Stomach (tissue), 9 donors: Measurements from ENCODE around the gene NPAT. TPM values are rescaled to one million over a fixed set of nuclear protein-coding genes. Genes with fewer than 3 reads are reported as not detected.

Source experiments
- DNase-seq, 2 donors: peaks; one replicate each; pipeline versions ENCODE4 v3.0.0 to v3.0.0-alpha.2; 2013 to 2019
- H3K27ac ChIP-seq, 5 donors: fragments of 200-600 bp in 4 of 5; sonication (generic) in 4 of 5; one replicate each; pipeline ENCODE4 v1.5.1; 2013 to 2019; ENCODE audit warnings: mild to moderate bottlenecking in 1 of 5, moderate library complexity in 1 of 5
- H3K27me3 ChIP-seq, 3 donors: fragments of 200-600 bp; sonication (generic); one replicate each; pipeline ENCODE4 v1.5.1; 2017 to 2019; ENCODE audit warnings: mixed run types in 1 of 3
- H3K36me3 ChIP-seq, 4 donors: fragments of 200-600 bp; sonication (generic); 1 replicate in 3 of 4; 2 replicates in 1 of 4; pipeline ENCODE4 v1.5.1; 2016 to 2019
- H3K4me1 ChIP-seq, 4 donors: fragments of 200-600 bp; sonication (generic); one replicate each; pipeline ENCODE4 v1.5.1; 2016 to 2019
- H3K4me3 ChIP-seq, 4 donors: fragments of 200-600 bp; sonication (generic) in 3 of 4; one replicate each; pipeline ENCODE4 v1.5.1; 2016 to 2019; ENCODE audit warnings: mild to moderate bottlenecking in 1 of 4
- H3K9me3 ChIP-seq, 4 donors: fragments of 200-600 bp; sonication (generic); one replicate each; pipeline ENCODE4 v1.5.1; 2016 to 2019
- EP300 ChIP-seq: sonication (generic); formaldehyde crosslinking; IDR thresholded peaks from one replicate; pipeline ENCODE4 v1.6.1; 2017; ENCODE audit warnings: antibody characterized with exemption
- POLR2A ChIP-seq, 4 donors: fragments of 450-650 bp; IDR thresholded peaks; one replicate each; pipeline ENCODE4 v1.6.1; 2016; ENCODE audit warnings: antibody characterized with exemption in 4 of 4, control low read depth in 2 of 4, mild to moderate bottlenecking in 1 of 4, moderate library complexity in 1 of 4
- POLR2AphosphoS5 ChIP-seq, 3 donors: sonication (generic); formaldehyde crosslinking; IDR thresholded peaks; one replicate each; pipeline ENCODE4 v1.6.1; 2016; ENCODE audit warnings: antibody characterized with exemption in 3 of 3
- WGBS, 5 donors: extraction: QIAGEN DNeasy Blood & Tissue Kit in 3 of 5; methylation state at CpG; one replicate each; pipeline versions ENCODE4 v1.1.5 to v1.1.7; 2013 to 2018; 5-methylcytosine and 5-hydroxymethylcytosine counted together
- intact Hi-C: fragments of 100-400 bp; cut with DNase I; formaldehyde crosslinking; loops from one replicate; pipeline ENCODE4 v1.15.1; 2023; ENCODE audit warnings: low total_unique reads
- polyA plus RNA-seq, 3 donors: library from polyadenylated mRNA; stranded (reverse); fragments of 200-250 nt; gene quantifications; one replicate each; pipeline ENCODE4 v1.2.3, GENCODE V29; 2013
- total RNA-seq, 5 donors: library from RNA; depleted of rRNA; stranded (reverse); fragments of >200 nt; gene quantifications; one replicate each; pipeline versions ENCODE4 v1.1.0 to v1.2.3, GENCODE V29; 2014 to 2016
- TF ChIP-seq, protein P1 (sequence below), 7 experiments: fragments of 450-650 bp in 4 of 7; fragments of 200-600 bp in 3 of 7; sonication (generic) in 3 of 7; IDR thresholded peaks; one replicate each; pipeline ENCODE4 v1.5.1; 2016 to 2019; ENCODE audit warnings: antibody characterized with exemption in 7 of 7, control low read depth in 2 of 7, mild to moderate bottlenecking in 1 of 7
- donor health status: healthy with polysubstance abuse.
- donor health status: Bipolar disorder and iron deficiency.
- donor health status: healthy.

Gene NPAT
- total and polyA plus RNA-seq, 8 donors = 2.1 to 36.6 (median 9.3) TPM

DNA sequence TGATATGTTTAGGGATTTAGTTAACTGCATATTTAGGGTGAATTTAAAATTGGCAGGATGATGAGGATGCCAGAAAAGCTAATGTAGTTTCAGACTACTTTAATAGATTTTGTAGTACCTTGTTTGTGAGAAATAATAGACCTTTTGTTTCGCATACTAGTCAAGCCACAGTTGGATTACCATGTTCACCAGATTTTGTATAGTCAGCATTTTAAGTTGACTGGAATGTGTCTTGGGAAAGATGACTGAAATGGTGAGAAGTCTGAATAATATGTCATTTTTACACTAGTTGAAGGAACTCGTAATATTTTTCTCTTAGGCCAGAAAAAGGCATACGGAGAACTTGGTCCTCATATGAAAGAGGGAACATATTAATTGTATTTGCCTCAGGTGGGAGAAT lies 23.9 kb upstream of the NPAT start:
- Histone ChIP-seq H3K4me3 (no peak overlapping the region), H3K27me3 (no peaks in the 10 kb centered on the region), H3K27ac (no peak overlapping the region), H3K9me3 (no peaks in the 10 kb centered on the region), H3K36me3 (peaks cover 0 to 87% (median 64%) of the 10 kb centered on the region in 4 donors), H3K4me1 (no peaks in the 10 kb centered on the region)
- TF ChIP-seq EP300 (no peak), POLR2A (IDR thresholded peaks at IDR 0.05) (no peak), POLR2AphosphoS5 (IDR thresholded peaks at IDR 0.05) (no peak)
- TF ChIP-seq, protein P1, sequence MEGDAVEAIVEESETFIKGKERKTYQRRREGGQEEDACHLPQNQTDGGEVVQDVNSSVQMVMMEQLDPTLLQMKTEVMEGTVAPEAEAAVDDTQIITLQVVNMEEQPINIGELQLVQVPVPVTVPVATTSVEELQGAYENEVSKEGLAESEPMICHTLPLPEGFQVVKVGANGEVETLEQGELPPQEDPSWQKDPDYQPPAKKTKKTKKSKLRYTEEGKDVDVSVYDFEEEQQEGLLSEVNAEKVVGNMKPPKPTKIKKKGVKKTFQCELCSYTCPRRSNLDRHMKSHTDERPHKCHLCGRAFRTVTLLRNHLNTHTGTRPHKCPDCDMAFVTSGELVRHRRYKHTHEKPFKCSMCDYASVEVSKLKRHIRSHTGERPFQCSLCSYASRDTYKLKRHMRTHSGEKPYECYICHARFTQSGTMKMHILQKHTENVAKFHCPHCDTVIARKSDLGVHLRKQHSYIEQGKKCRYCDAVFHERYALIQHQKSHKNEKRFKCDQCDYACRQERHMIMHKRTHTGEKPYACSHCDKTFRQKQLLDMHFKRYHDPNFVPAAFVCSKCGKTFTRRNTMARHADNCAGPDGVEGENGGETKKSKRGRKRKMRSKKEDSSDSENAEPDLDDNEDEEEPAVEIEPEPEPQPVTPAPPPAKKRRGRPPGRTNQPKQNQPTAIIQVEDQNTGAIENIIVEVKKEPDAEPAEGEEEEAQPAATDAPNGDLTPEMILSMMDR (IDR thresholded peaks at IDR 0.05) = no peak
- intact Hi-C loops = no loop called here
- 65 to 95% (median 77%) methylated on average over 3 of the region's 3 CpGs for WGBS, 5 donors
- no peak for DNase-seq

DNA sequence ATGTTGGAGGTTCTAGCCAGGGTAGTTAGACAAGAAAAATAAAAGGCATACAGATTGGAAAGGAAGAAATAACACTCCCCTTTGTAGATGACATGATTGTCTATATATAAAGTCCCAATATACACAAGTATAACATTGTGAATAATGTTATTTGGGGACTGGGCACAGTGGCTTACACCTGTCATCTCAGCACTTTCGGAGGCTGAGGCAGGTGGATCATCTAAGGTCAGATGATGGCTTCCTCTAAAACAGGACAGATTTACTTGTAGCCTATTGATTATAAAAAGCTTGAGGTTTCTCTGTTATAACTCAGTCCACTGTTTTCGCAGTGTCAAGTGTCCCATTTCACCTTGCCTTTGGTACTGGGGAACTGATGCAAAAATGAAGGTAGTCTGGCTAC lies 20.0 kb upstream of the NPAT start:
- Histone ChIP-seq H3K27ac (no peak overlapping the region), H3K4me1 (no peaks in the 10 kb centered on the region), H3K9me3 (no peaks in the 10 kb centered on the region), H3K36me3 (peaks cover 0 to 74% (median 51%) of the 10 kb centered on the region in 4 donors), H3K4me3 (no peak overlapping the region), H3K27me3 (no peaks in the 10 kb centered on the region)
- TF ChIP-seq, protein P1 (IDR thresholded peaks at IDR 0.05) = no peak
- TF ChIP-seq EP300 (no peak), POLR2A (IDR thresholded peaks at IDR 0.05) (no peak), POLR2AphosphoS5 (IDR thresholded peaks at IDR 0.05) (no peak)
- intact Hi-C loops = no loop called here
- DNase-seq = no peak
- 95 to 98% (median 96%) methylated on average over 2 of the region's 2 CpGs for WGBS, 5 donors

DNA sequence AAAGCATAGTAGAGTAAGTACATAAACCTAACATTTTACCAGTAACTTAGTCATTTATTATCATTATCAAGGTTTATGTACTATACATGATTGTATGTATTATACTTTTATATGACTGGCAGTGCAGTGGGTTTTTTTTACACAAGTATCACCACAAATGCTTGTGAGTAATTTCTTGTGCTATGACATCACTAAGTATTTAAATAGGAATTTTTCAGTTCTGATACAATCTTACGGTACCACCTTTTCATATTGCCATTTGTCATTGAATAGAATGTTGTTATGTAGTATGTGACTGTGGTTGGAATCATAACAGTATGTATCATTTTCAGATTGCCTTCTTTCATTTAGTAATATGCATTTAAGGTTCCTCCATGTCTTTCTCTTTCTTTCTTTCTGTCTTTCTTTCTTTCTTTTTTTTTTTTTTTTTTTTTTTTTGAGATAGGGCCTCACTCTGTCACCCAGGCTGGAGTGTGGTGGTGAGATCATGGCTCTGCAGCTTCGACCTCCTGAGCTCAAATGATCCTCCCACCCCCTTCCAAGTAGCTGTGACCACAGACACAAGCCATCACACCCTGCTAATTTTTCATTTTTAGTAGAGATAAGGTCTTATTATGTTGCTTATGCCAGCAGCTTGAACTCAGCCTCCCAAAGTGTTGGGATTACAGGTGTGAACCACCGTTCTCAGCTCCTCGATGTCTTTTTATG lies 19.0 kb upstream of the NPAT start:
- H3K4me1 ChIP-seq = no peaks in the 10 kb centered on the region
- peaks cover 3 to 74% (median 52%) of the 10 kb centered on the region in 4 donors for H3K36me3 ChIP-seq
- intact Hi-C loops = no loop called here
- no peaks in the 10 kb centered on the region for H3K27me3 ChIP-seq
- H3K27ac ChIP-seq = no peak overlapping the region
- TF ChIP-seq POLR2A (IDR thresholded peaks at IDR 0.05) = no peak
- TF ChIP-seq, protein P1 (IDR thresholded peaks at IDR 0.05) = no peak
- TF ChIP-seq EP300 = no peak
- no peak for TF ChIP-seq POLR2AphosphoS5 (IDR thresholded peaks at IDR 0.05)
- no peak for DNase-seq
- 71 to 91% (median 89%) methylated on average over 4 of the region's 4 CpGs for WGBS, 5 donors
- no peaks in the 10 kb centered on the region for H3K9me3 ChIP-seq
- no peak overlapping the region for H3K4me3 ChIP-seq

GRCh38 chr11:108239076-108239475 lies 16.6 kb upstream of the NPAT start:
- Histone ChIP-seq H3K27me3 (no peaks in the 10 kb centered on the region), H3K4me1 (peaks cover 0 to 6% (median 0%) of the 10 kb centered on the region in 4 donors), H3K36me3 (peaks cover 6 to 71% (median 54%) of the 10 kb centered on the region in 4 donors), H3K4me3 (no peak overlapping the region), H3K27ac (no peak overlapping the region), H3K9me3 (no peaks in the 10 kb centered on the region)
- no peak for DNase-seq
- intact Hi-C loops = no loop called here
- TF ChIP-seq POLR2A (IDR thresholded peaks at IDR 0.05) = no peak
- TF ChIP-seq, protein P1 (IDR thresholded peaks at IDR 0.05) = no peak
